Smooth muscle cell of the brain vasculature (primary cell): ENCODE data around the gene FOXD2.
A peak's percentile ranks its signal among the peaks of the same experiment; 100 is the strongest.

Experiments used
- DNase-seq: peaks from one replicate; pipeline ENCODE4 v3.0.0-alpha.2; 2012; ENCODE audit warnings: low read depth, low spot score

FOXD2 gene

DNA sequence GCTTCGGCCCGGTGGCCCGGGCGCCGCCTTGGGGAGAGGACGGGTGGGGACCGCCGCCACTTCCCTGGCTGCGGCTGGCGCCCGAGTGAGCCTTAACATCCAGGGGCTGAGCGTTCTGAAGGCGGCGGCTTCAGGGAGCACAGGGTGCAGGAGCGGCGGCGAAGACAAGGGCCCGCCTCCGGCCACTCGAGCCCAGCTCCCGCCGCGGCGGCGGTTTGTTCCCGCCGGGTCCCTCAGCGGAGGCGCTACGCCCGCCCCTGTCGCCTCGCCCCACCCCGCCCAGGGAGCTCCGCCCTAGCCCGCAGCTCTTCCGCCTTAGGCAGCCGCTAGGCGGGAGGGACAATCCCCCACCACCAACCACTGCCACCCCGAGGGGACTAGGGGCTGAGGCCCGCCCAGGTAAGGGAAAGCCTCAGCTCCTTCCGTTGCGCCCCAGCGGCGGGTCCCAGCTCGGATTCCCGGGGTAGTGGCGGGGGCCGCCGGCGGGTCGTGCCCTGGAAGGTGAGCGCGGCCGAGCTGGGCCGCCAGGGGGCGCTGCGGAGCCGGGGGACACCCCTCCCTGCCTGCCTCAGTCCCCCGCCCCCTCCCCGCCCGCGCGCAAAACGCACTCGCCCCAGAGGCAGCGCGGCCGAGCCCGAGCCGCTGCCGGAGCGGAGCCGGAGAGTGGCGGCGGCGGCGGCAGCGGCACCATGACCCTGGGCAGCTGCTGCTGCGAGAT is at the start of gene FOXD2:
Gene FOXD2, plus strand, starts transcription at position 598 of the 718 bp plus-strand sequence. Its CDS starts 92 bp downstream, at position 690.
- peak; percentile 39 for DNase-seq

DNA sequence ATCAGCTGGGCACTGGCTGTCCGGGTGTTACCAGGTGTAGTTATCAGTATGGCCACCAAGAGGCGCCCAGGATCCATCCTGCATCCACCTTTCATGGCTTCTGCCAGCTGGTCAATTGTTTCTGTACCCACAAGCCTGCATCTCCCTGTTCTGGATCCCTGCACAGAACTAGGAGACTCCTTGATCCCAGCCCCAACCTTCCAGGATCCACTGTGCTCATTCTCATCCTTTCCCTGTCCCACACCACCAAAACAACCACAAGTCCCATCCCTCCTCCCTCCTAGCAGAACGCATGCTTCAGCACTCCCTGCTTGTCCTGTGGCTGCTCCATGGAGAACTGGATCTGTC is 49.0 kb upstream of the FOXD2 start:
- DNase-seq, result peak; percentile 29

DNA sequence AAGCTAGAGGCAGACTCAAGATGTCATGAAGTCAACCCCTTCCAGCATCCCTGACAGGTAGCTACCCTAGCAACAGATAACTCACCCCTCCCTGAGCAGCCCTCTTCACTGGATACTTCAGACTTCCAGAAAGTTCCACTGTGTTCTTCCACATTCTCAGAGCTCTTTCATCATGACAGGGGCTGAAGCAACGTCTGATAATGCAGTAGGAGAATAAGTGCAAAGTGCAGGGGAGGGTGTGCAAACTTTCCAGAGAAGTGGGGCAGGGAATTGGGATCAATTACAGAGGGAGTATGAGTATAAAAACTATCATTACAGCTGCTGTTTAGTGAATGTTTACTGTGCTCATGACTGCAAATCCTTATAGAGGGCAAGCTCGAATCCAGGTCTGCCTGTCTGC is 48.1 kb upstream of the FOXD2 start:
- DNase-seq, result no peak

DNA sequence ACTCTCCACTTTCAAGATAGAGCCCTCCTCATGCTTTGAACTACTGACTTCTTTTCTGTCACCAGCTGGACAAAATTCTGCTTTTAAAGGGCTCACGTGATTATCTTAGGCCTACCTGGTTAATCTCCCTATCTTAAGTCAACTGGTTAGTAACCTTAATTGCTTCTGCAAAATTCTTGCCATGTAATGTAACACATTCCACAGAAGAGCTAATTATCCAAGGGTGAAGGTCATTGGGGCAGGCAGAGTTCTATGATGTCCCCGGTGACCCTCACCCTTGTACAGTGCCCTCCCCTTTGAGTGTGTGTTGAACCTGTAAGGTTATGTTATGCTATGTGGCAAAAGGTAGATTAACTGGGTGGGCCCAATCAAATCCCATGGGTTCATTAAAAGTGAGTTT is 47.0 kb upstream of the FOXD2 start:
- DNase-seq, result no peak

DNA sequence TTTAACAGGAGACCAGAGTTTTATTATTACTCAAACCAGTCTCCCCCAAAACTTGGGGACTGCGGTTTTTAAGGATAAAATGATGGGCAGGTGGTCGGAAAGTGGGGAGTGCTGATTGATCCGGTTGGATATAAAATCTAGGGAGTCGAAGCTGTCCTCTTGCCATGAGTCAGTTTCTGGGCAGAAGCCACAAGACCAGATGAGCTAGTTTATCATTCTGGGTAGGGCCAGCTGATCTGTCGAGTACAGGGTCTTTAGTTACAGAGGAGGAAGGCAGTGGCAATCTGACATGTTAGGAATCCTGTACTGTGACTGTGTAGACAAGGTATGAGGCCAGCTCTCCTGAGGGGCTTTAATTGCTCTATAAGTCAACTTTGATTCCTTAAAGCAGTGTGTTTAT is 44.7 kb upstream of the FOXD2 start:
- no peak for DNase-seq

DNA sequence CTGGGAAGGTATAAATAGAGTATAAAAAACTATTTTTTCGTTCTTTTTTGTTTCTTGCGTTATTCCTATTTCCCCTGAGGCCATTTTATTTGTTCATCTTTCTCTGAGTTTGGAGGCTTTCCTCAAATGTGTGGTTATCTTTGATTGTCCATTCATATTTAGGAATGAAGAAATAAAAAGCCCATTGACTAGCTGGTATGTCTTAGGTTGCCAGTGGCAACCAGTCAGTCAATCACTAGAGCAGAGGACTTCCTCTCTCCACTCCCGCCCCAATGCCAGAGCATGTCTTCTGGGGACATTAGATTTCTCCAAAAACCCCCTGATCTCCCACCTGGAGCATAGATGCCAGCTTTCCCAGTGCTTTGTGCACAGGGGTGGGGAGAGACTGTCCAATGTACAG is 42.4 kb upstream of the FOXD2 start:
- DNase-seq, result no peak

DNA sequence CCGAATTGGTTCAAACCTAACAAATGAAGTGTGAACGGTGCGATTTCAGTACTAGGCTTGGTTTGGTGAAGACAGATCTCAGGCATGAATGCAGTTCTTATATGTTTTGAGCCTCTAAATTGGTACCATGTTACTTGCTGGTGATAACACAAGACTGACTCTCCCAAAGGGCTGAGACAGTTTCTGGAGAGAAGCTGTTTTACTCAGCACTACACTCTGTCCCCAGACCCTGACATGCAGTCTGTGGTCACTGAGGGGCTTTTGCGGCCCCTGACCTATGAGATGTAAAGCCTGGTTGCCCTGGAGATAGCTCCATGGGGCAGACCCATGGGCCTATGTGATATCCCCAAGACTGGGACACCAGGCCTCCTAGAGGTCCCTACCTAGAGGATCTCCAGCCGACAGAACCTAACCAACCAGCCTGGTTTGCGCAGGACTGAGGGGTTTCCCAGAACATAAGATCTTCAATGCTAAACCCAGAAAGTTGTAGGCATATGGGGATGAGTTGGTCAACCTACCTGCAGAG is 41.1 kb upstream of the FOXD2 start:
- DNase-seq, result no peak

DNA sequence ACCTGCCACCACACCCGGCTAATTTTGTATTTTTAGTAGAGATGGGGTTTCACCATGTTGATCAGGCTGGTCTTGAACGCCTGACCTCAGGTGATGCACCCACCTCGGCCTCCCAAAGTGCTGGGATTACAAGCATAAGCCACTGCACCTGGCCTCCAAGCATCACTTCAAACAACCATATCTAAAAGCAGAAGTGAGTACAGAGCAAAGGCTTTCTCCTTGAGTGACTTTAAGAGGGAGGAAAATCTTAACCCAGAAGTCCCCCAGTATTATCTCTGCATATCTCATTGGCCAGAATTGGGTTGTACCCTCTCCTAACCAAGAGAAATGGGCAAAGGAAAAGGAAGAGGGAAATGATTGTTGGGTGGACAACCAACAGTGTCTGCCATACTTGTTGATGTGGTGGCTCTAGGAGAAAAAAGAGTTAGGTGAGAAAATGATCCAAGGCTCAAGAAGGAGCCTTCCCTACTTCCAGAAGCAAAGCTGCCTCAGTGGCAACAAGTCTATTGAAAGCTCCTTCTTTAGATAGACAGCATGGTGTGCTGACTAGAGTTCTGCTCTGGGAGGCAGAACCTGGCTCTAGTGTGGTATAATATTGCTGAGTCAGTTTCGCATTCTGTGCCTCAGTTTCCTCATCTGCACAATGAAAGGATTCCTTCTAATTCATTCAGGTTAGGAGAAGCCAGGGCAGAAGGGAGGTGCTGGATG is 38.6 kb upstream of the FOXD2 start:
- no peak for DNase-seq

DNA sequence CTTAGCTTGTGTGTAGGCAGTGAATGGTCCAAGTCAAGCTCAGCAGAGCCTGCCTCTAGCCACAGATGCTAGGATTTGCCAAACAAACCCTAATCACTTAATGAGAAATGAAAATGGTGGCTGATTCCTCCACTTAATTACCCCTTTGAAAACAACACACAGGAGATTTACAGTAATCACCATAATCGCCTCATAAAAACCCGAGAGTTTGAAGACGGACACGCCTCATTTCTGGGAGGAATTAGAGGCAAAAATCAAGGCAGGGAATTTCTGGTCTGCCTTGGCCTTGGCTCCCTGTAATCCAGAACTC is 38.0 kb upstream of the FOXD2 start:
- no peak for DNase-seq

DNA sequence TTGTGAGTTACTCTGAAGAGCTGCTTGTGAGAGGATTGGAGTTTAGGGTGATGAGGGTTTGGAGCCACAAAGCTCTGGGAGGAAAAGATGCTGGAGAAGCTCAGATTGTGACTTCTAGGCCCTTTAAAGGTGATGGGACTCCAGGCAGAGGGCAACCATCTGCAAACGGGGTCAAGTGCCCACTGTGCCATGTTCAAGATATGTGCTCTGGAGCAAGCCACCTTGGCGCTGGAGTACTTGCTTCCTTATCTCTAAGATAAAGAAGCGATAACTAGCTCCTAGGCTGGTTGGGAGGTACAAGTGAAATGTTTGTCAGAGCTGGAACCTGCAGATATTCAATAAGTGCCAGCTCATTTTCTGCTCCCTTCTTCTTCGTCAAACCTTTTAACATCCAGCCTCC is 36.1 kb upstream of the FOXD2 start:
- DNase-seq, result no peak

DNA sequence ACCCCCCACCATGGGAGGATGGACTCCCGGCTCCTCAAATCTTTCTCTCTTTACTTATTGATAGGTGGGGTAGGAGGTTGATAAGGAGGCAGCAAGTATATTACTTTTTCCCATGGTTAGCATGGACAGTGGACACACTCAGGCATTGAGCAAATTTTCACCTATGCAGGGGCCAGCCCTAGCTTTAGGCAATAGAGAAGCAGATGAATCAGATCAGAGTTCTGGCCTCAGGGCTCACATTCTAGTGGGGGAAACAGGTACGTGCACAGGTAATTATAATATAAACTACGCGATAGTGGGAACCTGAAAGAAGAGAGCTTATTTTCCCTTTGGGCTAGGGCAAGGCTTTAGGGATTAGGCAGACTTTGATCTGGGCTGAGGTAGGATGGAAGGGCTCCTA is 35.3 kb upstream of the FOXD2 start:
- no peak for DNase-seq

DNA sequence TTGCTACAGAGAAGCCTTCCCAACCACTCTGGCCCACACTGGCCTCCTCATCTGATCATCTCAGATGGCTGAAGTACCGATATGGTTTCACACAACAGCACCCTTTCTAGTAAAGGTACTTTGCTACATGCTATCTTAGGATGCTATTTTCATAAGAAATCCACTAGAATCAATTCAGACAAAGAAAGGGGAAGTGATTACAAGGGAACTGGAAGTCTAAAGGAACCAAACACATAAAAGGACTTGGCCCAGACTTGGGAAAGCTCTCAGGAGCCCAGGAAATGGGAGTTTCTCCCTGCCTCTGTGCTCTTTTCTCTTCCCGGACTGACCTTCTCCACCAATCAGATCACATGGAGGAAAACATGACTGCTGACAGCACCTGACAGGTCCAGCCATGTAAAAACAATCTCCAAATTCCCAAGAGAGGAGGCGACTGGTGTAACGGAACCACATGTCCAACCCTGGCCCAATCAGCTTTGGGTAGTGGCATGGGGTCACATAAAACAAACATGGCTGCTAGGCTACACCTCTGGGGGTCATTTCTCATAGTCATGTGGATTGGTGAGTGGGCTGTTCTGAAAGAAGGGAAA is 34.4 kb upstream of the FOXD2 start:
- no peak for DNase-seq

DNA sequence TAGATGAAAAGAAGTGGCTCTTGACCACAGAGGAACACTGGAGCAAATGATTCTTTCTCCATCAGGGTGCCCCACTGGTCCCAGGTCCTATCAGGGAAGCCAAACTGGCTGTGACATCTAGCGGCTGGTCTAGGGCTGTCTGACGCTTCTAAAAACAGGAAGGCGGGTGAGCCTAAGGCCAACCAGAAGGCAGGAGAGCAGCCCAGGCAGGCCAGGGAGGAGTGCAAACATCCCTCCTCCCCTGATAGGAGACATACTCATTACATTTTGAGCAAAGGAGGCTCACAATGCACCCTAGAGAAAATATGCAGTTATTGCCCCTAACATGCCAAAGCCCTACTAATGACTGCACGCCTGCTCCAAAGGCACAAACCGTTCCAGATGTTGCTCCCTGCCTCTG is 32.1 kb upstream of the FOXD2 start:
- no peak for DNase-seq

DNA sequence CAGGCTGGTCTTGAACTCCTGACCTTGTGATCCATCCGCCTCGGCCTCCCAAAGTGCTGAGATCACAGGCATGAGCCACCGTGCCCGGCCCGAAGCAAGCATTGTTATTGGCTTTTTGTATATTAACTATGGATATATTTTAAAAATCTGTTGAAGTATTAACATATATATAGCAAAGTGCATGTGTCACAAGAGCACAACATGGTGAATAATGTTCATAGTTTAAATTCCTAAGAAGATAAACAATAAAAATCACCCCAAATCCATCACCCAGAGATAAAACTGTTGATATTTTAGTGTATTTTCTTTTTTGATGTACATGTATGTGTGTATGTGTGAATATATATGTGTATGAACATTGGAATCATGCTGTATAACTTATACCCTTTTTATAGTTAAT is 30.9 kb upstream of the FOXD2 start:
- DNase-seq, result no peak

DNA sequence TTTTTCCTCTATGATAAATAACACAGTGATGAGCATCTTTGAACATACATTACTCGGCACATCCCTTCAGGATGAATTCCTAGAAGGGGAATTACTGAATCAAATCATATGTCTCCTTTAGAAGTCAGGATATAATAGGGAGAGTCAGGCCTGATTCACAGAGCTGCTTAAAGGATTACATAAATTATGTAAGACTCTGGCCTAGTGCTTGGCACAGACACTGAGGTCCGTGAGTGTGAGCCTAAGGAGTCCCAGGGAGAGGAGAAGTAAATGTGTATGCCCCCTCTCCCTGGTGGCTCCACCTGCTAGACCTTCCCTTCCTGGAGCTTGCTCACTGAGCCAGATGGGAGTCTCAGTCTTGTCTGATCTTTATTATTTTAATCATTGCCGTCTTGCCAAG is 30.4 kb upstream of the FOXD2 start:
- DNase-seq, result no peak

DNA sequence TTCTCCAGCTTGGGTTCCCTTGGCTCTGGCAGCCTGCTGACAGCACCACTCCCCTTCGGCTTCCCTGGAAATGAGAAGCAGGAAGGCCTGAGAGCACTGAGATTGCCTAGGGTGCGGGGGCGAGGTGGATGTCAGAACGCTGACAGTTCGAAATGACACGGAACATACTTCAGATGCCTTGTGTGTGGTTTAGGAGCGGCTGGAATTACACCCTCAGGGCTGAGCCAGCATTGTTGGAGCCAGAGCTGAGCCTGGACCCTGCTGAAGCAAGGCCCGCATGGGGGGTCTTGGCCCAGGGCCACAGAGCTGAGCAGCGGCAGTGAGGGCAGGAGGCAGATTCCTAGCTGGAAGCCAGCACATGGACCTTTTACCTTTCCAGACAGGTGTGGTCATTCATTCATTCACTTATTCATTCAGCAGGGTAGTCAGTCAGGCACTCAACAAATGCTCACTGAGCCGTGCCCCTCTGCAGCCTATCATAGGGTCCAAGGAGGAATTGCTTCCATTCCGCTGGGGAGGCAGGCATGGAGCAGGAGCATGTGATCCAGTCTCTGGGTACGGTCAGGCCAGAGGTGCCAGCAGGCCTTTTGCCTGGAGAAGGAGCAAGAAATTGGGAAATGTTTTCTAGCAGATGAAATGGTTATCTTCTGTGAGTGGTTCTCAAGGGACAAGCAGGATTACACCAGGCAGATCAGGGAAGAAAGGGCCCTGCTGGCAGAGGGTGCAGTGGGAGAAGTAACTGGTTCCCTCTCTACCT is 28.4 kb upstream of the FOXD2 start:
- DNase-seq, result no peak

DNA sequence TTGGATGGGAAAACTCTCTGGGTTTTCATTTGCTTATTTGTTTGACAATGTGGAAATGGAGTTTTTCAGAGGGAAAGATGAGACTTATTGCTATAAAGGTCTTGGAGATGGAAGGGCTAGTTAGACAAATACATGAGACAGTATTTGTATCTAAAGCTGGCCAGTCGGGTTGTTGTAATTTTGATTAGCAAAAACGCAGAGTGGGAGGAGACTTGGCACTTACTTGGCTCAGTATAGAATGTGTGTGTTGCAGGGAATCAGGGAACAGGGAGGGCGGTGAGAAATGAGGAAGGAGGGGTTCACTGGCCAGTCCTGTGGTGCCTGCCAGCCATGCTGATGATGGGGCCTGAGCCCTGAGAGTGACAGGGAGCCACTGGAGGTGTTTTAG is 27.8 kb upstream of the FOXD2 start:
- no peak for DNase-seq

DNA sequence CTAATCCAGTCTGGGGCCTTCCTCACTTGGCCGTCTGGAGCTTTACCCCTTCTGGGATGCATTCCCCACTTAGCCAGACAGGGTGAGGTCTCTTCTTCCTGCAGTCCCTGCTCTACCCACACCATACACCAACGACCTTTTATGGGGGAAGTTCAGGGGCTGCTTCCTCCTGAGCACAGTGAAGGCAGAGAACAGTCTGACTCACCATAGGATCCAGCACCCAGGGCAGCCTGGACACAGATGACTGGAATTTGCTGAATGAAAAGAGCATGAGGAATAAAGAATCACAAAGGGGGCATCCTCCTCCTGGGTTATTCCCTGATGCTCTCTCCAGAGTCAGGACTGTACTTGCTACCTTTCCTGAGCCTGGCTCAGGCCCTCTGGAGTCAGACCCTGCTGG is 26.4 kb upstream of the FOXD2 start:
- DNase-seq, result no peak

DNA sequence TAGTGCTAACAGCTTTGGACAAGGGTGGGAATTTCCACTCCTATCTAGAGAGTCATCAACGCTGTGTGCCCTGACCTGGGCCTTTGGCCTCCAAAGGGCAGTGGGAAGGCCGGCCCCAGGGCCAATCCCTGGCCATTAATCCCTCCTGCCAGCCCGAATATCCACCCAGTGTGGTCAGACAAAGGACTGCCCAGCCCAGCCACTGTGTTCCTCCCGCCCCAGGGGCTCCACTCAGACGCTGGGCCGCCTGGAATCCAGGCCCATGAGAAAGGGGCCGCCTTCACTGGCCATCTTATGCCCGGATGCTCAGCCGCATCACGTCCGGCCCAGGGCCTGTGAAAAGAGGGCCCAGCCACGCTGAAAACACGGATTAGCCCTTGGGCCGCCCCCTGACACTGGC is 25.4 kb upstream of the FOXD2 start:
- no peak for DNase-seq

DNA sequence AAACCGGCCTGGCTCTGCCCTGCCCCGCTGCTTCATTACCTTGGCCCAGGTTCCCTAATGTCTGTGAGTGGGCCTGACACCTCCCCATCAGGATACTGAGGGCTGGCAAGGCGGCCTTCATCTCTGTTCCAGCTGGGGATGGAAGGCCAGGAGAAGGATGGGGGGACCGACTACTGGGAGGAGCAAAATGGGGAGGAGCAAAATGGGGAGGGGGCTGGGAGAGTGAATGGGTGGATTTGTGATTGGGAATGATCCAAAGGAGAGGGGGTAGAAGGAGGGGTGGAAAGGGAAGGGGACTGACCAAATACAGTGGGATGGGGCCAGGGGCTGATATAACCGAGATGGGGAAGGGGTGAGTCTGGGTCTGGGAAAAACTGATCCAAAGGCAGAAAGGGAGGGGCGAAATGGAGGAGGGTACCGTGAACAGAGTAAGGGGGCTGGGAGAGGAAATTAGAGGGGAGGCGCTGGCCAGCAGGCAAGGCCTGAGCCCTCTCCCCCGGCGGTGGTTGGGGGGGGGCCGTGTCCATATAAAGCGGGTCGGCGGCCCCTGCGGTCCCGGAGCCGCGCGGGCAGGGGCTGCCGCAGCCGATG is 22.0 kb upstream of the FOXD2 start, which contains the start of gene FOXE3:
Gene FOXE3, plus strand, starts transcription at position 558 of the 591 bp plus-strand sequence. Its CDS starts 31 bp downstream, at position 589.
- no peak for DNase-seq

DNA sequence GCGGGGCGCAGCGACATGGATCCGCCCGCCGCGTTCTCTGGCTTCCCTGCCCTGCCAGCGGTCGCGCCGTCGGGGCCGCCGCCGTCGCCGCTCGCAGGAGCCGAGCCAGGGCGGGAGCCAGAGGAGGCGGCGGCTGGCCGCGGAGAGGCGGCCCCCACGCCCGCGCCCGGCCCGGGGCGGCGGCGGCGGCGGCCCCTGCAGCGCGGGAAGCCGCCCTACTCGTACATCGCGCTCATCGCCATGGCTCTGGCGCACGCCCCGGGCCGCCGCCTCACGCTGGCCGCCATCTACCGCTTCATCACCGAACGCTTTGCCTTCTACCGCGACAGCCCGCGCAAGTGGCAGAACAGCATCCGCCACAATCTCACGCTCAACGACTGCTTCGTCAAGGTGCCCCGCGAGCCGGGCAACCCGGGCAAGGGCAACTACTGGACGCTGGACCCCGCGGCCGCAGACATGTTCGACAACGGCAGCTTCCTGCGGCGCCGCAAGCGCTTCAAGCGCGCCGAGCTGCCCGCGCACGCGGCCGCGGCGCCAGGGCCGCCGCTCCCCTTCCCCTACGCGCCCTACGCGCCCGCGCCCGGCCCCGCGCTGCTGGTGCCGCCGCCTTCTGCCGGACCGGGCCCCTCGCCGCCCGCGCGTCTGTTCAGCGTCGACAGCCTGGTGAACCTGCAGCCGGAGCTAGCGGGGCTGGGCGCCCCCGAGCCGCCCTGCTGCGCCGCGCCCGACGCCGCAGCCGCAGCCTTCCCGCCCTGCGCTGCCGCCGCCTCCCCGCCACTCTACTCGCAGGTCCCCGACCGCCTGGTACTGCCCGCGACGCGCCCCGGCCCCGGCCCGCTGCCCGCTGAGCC is 21.3 kb upstream of the FOXD2 start:
- DNase-seq, result no peak
